OCI-M1 (cell line): ENCODE measurements around the gene STAT6.

ENCODE experiments used
- DNase-seq: peaks from one replicate; lab custom pipeline; 2025; lab: John Stamatoyannopoulos, UW

Gene STAT6

GRCh38 chr12:57049890-57050289, 61.3 kb downstream of the STAT6 start, which contains the start of gene MYO1A:
TSS of gene MYO1A (minus strand) at chr12:57050129. CDS start at chr12:57048323, 1,806 bp downstream.
- no peak for DNase-seq

- no peak for DNase-seq
These were observed 62.1 kb downstream of the STAT6 start for GRCh38 chr12:57049119-57049446.

GRCh38 chr12:57048423-57049118, 62.6 kb downstream of the STAT6 start:
- no peak for DNase-seq

GRCh38 chr12:57047981-57048380, 63.2 kb downstream of the STAT6 start:
- no peak for DNase-seq

- DNase-seq = no peak
These were observed 63.9 kb downstream of the STAT6 start for GRCh38 chr12:57046947-57047890.

GRCh38 chr12:57046086-57046791, 64.9 kb downstream of the STAT6 start:
- no peak for DNase-seq
